ENCODE measurements around the gene RAPGEF3.

RAPGEF3 gene

GRCh38 chr12:47729233-47729632, 29.4 kb downstream of the RAPGEF3 start:
- no peak for ATAC-seq

GRCh38 chr12:47725893-47726292, 32.8 kb downstream of the RAPGEF3 start:
- TF ChIP-seq ESRRG (CRISPR knock-in tag; IDR thresholded peaks at IDR 0.05), result no peak
- no peak for TF ChIP-seq ZNF8 (CRISPR knock-in tag; IDR thresholded peaks at IDR 0.05)
- no peak for TF ChIP-seq RARB (CRISPR knock-in tag; IDR thresholded peaks at IDR 0.05)
- TF ChIP-seq CREB5 (CRISPR knock-in tag; IDR thresholded peaks at IDR 0.05; ENCODE audit: low read depth), result no peak
- no peak for TF ChIP-seq CSDC2 (CRISPR knock-in tag; IDR thresholded peaks at IDR 0.05)
- no peak for TF ChIP-seq ARNTL (CRISPR knock-in tag; IDR thresholded peaks at IDR 0.05; ENCODE audit: borderline replicate concordance, low read depth)
- no peak for TF ChIP-seq ISL1 (CRISPR knock-in tag; IDR thresholded peaks at IDR 0.05)
- TF ChIP-seq OSR1 (CRISPR knock-in tag; IDR thresholded peaks at IDR 0.05), result no peak
- TF ChIP-seq TOX (CRISPR knock-in tag; IDR thresholded peaks at IDR 0.05; ENCODE audit: borderline replicate concordance), result no peak
- TF ChIP-seq CSRNP3 (CRISPR knock-in tag; IDR thresholded peaks at IDR 0.05), result no peak
- no peak for TF ChIP-seq ZNF70 (CRISPR knock-in tag; IDR thresholded peaks at IDR 0.05)
- no peak for TF ChIP-seq TCF4 (CRISPR knock-in tag; IDR thresholded peaks at IDR 0.05; ENCODE audit: borderline replicate concordance)
- peak; percentile 67 for ATAC-seq

More at GRCh38 chr12:47729233-47729632, 29.4 kb downstream of the RAPGEF3 start:
- TF ChIP-seq OSR1 (CRISPR knock-in tag; IDR thresholded peaks at IDR 0.05) (no peak), GLIS3 (CRISPR knock-in tag; IDR thresholded peaks at IDR 0.05) (no peak), ARNTL (CRISPR knock-in tag; IDR thresholded peaks at IDR 0.05; ENCODE audit: borderline replicate concordance, low read depth) (no peak), ZFP3 (CRISPR knock-in tag; IDR thresholded peaks at IDR 0.05) (no peak), PATZ1 (CRISPR knock-in tag; IDR thresholded peaks at IDR 0.05; ENCODE audit: borderline replicate concordance) (no peak), ZNF565 (CRISPR knock-in tag; conservative IDR thresholded peaks at IDR 0.05; ENCODE audit: low read depth) (no peak), PPARA (CRISPR knock-in tag; IDR thresholded peaks at IDR 0.05; ENCODE audit: borderline replicate concordance) (no peak), CSDC2 (CRISPR knock-in tag; IDR thresholded peaks at IDR 0.05) (no peak), ESRRG (CRISPR knock-in tag; IDR thresholded peaks at IDR 0.05) (no peak), ZFP30 (CRISPR knock-in tag; IDR thresholded peaks at IDR 0.05) (no peak), ZNF70 (CRISPR knock-in tag; IDR thresholded peaks at IDR 0.05) (no peak), TOX (CRISPR knock-in tag; IDR thresholded peaks at IDR 0.05; ENCODE audit: borderline replicate concordance) (no peak), TSHZ2 (CRISPR knock-in tag; IDR thresholded peaks at IDR 0.05) (no peak), ZNF8 (CRISPR knock-in tag; IDR thresholded peaks at IDR 0.05) (no peak), ZC3H10 (CRISPR knock-in tag; IDR thresholded peaks at IDR 0.05) (no peak), CREB5 (CRISPR knock-in tag; IDR thresholded peaks at IDR 0.05; ENCODE audit: low read depth) (no peak), ISL1 (CRISPR knock-in tag; IDR thresholded peaks at IDR 0.05) (no peak), POU6F1 (CRISPR knock-in tag; IDR thresholded peaks at IDR 0.05; ENCODE audit: borderline replicate concordance, low read depth) (no peak)
